Breast epithelium (tissue), 3 donors: ENCODE data around the gene MT1X.
"Not testable (repeated sequence)": the region's sequence is repeated elsewhere in the genome, so short reads cannot be mapped to it uniquely, and the experiment has no call there.

Experiments used
- POLR2A ChIP-seq: fragments of 450-650 bp; IDR thresholded peaks from one replicate; pipeline ENCODE4 v1.6.1; 2016; ENCODE audit warnings: antibody characterized with exemption, mild to moderate bottlenecking, moderate library complexity
- POLR2AphosphoS5 ChIP-seq, 3 donors: sonication (generic); formaldehyde crosslinking; IDR thresholded peaks; one replicate each; pipeline ENCODE4 v1.6.1; 2017; ENCODE audit warnings: antibody characterized with exemption in 3 of 3
- TF ChIP-seq, protein P1 (sequence below), 3 donors: fragments of 450-650 bp; IDR thresholded peaks; one replicate each; pipeline ENCODE4 v1.5.1; 2016 to 2017; ENCODE audit warnings: antibody characterized with exemption in 3 of 3, mild to moderate bottlenecking in 3 of 3, moderate library complexity in 3 of 3

GRCh38 chr16:56717532-56717931 lies 35.3 kb downstream of the MT1X start:
- TF ChIP-seq, protein P1, sequence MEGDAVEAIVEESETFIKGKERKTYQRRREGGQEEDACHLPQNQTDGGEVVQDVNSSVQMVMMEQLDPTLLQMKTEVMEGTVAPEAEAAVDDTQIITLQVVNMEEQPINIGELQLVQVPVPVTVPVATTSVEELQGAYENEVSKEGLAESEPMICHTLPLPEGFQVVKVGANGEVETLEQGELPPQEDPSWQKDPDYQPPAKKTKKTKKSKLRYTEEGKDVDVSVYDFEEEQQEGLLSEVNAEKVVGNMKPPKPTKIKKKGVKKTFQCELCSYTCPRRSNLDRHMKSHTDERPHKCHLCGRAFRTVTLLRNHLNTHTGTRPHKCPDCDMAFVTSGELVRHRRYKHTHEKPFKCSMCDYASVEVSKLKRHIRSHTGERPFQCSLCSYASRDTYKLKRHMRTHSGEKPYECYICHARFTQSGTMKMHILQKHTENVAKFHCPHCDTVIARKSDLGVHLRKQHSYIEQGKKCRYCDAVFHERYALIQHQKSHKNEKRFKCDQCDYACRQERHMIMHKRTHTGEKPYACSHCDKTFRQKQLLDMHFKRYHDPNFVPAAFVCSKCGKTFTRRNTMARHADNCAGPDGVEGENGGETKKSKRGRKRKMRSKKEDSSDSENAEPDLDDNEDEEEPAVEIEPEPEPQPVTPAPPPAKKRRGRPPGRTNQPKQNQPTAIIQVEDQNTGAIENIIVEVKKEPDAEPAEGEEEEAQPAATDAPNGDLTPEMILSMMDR (IDR thresholded peaks at IDR 0.05), result not testable (repeated sequence)
- TF ChIP-seq POLR2A; POLR2AphosphoS5 (IDR thresholded peaks at IDR 0.05): not testable (repeated sequence)
